ENCODE results near the gene TBC1D22A.

DNA sequence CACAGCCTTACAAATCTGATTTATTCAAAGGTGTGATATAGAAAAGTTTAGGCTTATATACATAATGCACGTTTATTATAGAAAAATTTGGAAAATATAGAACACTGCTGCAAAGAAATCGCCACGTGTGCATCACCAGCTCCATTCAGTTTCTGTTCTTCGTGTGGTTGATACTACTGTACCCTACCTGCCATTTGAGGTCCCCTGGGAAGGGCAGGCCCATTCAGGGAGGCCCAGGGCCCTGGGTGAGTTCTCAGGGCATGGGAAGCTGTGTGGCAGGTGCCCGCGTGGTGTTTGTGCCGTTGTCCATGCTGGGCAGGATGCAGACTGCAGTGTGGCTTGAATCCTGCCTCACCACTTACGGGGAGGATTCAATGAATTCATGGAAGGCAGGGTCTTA is 60.8 kb downstream of the TBC1D22A start:
- TF ChIP-seq CTCF (IDR thresholded peaks at IDR 0.05) (no peak), POLR2A (IDR thresholded peaks at IDR 0.05) (no peak)

All from upper lobe of left lung (tissue), 4 donors.